Tibial artery (tissue), 4 donors: Measurements from ENCODE around the gene CTXN3.
A peak's percentile ranks its signal among the peaks of the same experiment; 100 is the strongest.

Source experiments
- DNase-seq, 2 donors: peaks; one replicate each; pipeline ENCODE4 v3.0.0-alpha.2; 2019
- H3K27ac ChIP-seq, 2 donors: fragments of 200-600 bp; sonication (generic) in 1 of 2; 1 replicate in 1 of 2; 2 replicates in 1 of 2; pipeline ENCODE4 v1.5.1; 2018 to 2019; ENCODE audit warnings: mild to moderate bottlenecking in 1 of 2
- H3K27me3 ChIP-seq, 2 donors: fragments of 200-600 bp; sonication (generic) in 1 of 2; one replicate each; pipeline versions ENCODE4 v1.5.1 to v1.6.0; 2016 to 2019
- H3K36me3 ChIP-seq, 3 donors: fragments of 200-600 bp; sonication (generic) in 2 of 3; one replicate each; pipeline ENCODE4 v1.5.1; 2016 to 2019; ENCODE audit warnings: mild to moderate bottlenecking in 2 of 3
- H3K4me1 ChIP-seq, 4 donors: fragments of 200-600 bp; sonication (generic) in 2 of 4; 1 replicate in 3 of 4; 2 replicates in 1 of 4; pipeline ENCODE4 v1.5.1; 2016 to 2019
- H3K4me3 ChIP-seq, 2 donors: fragments of 200-600 bp; sonication (generic) in 1 of 2; 1 replicate in 1 of 2; 2 replicates in 1 of 2; pipeline ENCODE4 v1.5.1; 2018 to 2019; ENCODE audit warnings: mild to moderate bottlenecking in 2 of 2
- H3K9me3 ChIP-seq, 3 donors: fragments of 200-600 bp; sonication (generic) in 1 of 3; one replicate each; pipeline ENCODE4 v1.5.1; 2016 to 2019
- intact Hi-C: fragments of 100-400 bp; cut with DNase I; formaldehyde crosslinking; loops from one replicate; pipeline ENCODE4 v1.15.0; 2023; ENCODE audit warnings: low total_unique reads
- TF ChIP-seq, protein P1 (sequence below), 2 experiments: fragments of 200-600 bp in 1 of 2; fragments of 450-650 bp in 1 of 2; IDR thresholded peaks; one replicate each; pipeline ENCODE4 v1.5.1; 2017 to 2019; ENCODE audit warnings: antibody characterized with exemption in 2 of 2, mild to moderate bottlenecking in 1 of 2, moderate library complexity in 1 of 2

CTXN3 gene

GRCh38 chr5:127700237-127700766 lies 51.4 kb downstream of the CTXN3 start:
- no peaks in the 10 kb centered on the region for H3K36me3 ChIP-seq
- TF ChIP-seq, protein P1, sequence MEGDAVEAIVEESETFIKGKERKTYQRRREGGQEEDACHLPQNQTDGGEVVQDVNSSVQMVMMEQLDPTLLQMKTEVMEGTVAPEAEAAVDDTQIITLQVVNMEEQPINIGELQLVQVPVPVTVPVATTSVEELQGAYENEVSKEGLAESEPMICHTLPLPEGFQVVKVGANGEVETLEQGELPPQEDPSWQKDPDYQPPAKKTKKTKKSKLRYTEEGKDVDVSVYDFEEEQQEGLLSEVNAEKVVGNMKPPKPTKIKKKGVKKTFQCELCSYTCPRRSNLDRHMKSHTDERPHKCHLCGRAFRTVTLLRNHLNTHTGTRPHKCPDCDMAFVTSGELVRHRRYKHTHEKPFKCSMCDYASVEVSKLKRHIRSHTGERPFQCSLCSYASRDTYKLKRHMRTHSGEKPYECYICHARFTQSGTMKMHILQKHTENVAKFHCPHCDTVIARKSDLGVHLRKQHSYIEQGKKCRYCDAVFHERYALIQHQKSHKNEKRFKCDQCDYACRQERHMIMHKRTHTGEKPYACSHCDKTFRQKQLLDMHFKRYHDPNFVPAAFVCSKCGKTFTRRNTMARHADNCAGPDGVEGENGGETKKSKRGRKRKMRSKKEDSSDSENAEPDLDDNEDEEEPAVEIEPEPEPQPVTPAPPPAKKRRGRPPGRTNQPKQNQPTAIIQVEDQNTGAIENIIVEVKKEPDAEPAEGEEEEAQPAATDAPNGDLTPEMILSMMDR (IDR thresholded peaks at IDR 0.05) = no peak
- intact Hi-C loops = no loop called here
- peaks cover 0 to 9% (median 2%) of the 10 kb centered on the region in 4 donors for H3K4me1 ChIP-seq
- no peaks in the 10 kb centered on the region for H3K27me3 ChIP-seq
- no peaks in the 10 kb centered on the region for H3K9me3 ChIP-seq
- no peak overlapping the region for H3K4me3 ChIP-seq
- H3K27ac ChIP-seq = no peak overlapping the region
- no peak for DNase-seq

DNA sequence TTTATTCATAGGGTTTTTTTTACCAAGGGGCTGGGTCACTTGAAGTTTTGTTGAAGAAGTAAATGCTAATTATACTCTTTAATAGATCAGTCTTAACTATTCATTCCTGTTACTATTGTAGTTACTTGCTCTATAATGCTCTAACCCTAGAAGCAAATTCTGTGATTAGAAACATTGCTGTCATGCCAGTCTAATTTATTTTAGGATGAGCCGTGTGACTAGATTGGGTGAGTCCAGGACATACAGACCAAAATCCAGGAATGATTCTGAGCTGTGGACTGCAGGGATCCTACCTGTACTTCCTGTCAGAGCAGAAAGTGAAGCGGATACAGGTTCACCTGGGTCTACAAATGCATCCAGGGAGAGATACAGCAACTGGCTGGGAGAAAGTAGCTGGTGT lies 53.6 kb downstream of the CTXN3 start:
- H3K27me3 ChIP-seq = no peaks in the 10 kb centered on the region
- no peaks in the 10 kb centered on the region for H3K36me3 ChIP-seq
- DNase-seq = no peak
- H3K27ac ChIP-seq = no peak overlapping the region
- no peaks in the 10 kb centered on the region for H3K9me3 ChIP-seq
- intact Hi-C loops = no loop called here
- no peak overlapping the region for H3K4me3 ChIP-seq
- TF ChIP-seq, protein P1 (IDR thresholded peaks at IDR 0.05) = no peak
- H3K4me1 ChIP-seq = peaks cover 0 to 24% (median 4%) of the 10 kb centered on the region in 4 donors

- intact Hi-C loops = no loop called here
- peaks cover 0 to 24% (median 4%) of the 10 kb centered on the region in 4 donors for H3K4me1 ChIP-seq
- no peak within 1 kb of the TSS for H3K4me3 ChIP-seq
- DNase-seq = no peak
- H3K27me3 ChIP-seq = no peaks in the 10 kb centered on the region
- TF ChIP-seq, protein P1 (IDR thresholded peaks at IDR 0.05) = no peak
- H3K27ac ChIP-seq = no peak within 1 kb of the TSS
- no peaks in the 10 kb centered on the region for H3K9me3 ChIP-seq
- H3K36me3 ChIP-seq = no peaks in the 10 kb centered on the region
These were observed 54.2 kb downstream of the CTXN3 start, which contains the start of gene CCDC192 for GRCh38 chr5:127702926-127703561. Gene CCDC192, plus strand, starts transcription at chr5:127703391. Its CDS starts 55 bp downstream, at chr5:127703446.

- Histone ChIP-seq H3K27ac (peak overlapping the region in 1 of 2 donors; percentile 8), H3K9me3 (no peaks in the 10 kb centered on the region), H3K4me1 (peaks cover 0 to 24% (median 4%) of the 10 kb centered on the region in 4 donors), H3K27me3 (no peaks in the 10 kb centered on the region), H3K36me3 (no peaks in the 10 kb centered on the region), H3K4me3 (no peak overlapping the region)
- DNase-seq = peak in 1 of 2 donors; percentile 33
- intact Hi-C loops = no loop called here
- TF ChIP-seq, protein P1 (IDR thresholded peaks at IDR 0.05) = no peak
These were observed 56.4 kb downstream of the CTXN3 start for GRCh38 chr5:127705120-127705892.

- no peaks in the 10 kb centered on the region for H3K27me3 ChIP-seq
- H3K27ac ChIP-seq = peak overlapping the region; percentile 1 to 39
- H3K9me3 ChIP-seq = no peaks in the 10 kb centered on the region
- no peaks in the 10 kb centered on the region for H3K36me3 ChIP-seq
- TF ChIP-seq, protein P1 (IDR thresholded peaks at IDR 0.05) = no peak
- intact Hi-C loops = no loop called here
- H3K4me3 ChIP-seq = no peak overlapping the region
- DNase-seq = no peak
- H3K4me1 ChIP-seq = peaks cover 0 to 24% (median 4%) of the 10 kb centered on the region in 4 donors
These were observed 57.8 kb downstream of the CTXN3 start for GRCh38 chr5:127706691-127707090.
